GM20431 (cell line): Measurements from ENCODE around the gene PRKAR2B.

Source experiments
- in situ Hi-C: fragments of 300-500 bp; cut with MseI, MboI; formaldehyde crosslinking; loops from one replicate; pipeline ENCODE4 v1.15.0; 2020; ENCODE audit warnings: low sequenced_read_pairs; ENCODE audit not compliant: unreplicated experiment

PRKAR2B gene

GRCh38 chr7:107044347-107045194, at the start of gene PRKAR2B:
Gene PRKAR2B, plus strand, starts transcription at chr7:107044705. Its CDS starts 203 bp downstream, at chr7:107044908.
- in situ Hi-C loops: no loop called here

GRCh38 chr7:106994833-106995232, 49.7 kb upstream of the PRKAR2B start:
- in situ Hi-C loops: no loop called here

GRCh38 chr7:106997487-106998271, 46.8 kb upstream of the PRKAR2B start:
- in situ Hi-C loops: no loop called here

DNA sequence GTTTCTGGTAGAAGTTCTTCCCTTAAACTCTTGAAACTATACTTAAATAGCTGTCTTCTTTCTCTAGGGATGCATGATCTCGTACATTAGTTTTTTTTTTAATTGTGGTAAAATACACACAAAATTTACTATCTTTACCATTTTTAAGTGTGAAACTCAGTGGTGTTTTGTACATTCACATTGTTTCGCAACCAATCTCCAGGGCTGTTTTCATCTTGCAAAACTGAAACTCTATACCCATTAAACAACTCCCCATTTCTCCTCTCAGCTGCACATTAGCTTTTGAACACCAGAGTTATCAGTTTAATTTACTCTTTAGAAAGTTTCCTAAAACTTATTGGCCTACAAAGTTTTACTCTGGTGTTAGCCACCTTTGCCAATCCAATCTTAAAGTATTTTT, 45.5 kb upstream of the PRKAR2B start:
- in situ Hi-C loops: no loop called here

DNA sequence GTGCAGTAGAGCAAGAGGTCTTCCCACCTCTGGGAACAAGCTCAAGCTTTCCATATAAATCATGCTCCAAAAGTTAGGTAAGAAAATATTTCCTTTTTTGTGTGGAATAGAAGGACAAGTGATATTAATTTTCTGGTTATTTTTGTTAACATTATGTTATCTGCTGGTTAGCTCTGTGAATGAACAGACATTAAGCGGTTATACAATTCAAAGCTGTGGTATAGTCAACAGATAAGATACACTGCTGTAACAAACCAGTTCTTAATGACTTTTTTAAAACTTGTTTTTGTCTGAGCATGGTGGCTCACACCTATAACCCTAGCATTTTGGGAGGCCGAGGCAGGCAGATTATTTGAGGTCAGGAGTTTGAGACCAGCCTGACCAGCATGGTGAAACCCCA, 43.0 kb upstream of the PRKAR2B start:
- in situ Hi-C loops: no loop called here

- in situ Hi-C loops: no loop called here
Measured at GRCh38 chr7:107002126-107002525, 42.4 kb upstream of the PRKAR2B start.

DNA sequence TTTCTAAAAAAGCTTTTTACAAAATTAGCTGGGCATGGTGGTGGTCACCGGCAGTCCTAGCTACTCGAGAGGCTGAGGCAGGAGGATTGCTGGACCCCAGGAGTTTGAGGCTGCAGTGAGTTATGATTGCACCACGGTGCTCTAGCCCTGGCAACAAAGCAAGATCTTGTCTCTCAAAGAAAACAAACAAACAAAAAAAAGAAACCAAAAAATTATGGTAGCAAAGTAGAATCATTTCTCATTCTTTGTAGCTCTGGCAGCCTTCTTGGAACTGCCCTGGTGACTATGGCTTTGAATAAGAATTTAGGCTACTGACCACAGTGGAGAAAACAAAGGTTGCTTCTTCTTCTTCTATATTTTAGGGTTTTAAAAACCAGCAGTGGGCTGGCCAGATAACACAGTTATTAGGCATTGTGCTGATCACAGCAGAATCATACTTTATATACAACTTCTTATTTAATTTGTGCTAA, 41.9 kb upstream of the PRKAR2B start:
- in situ Hi-C loops: no loop called here

GRCh38 chr7:107007007-107007891, 37.3 kb upstream of the PRKAR2B start:
- in situ Hi-C loops: no loop called here

DNA sequence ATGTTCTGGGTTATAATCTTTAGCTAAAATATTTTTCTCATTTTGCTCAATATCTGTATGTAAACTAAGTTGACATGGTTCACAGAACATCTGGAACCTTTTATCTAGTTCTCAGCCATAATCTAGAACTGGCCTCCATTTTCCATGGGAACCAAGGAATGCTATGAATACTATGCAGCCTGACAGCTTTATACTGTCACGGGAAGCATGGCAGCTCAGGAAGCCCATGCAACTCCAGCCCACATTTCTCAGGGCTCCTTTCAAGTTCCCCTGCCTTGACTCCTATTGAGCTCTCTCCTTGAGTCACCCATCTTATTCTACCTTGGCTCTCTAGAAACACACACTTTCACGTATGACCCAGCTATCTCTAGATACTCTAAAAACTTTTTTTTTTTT, 36.6 kb upstream of the PRKAR2B start:
- in situ Hi-C loops: no loop called here

DNA sequence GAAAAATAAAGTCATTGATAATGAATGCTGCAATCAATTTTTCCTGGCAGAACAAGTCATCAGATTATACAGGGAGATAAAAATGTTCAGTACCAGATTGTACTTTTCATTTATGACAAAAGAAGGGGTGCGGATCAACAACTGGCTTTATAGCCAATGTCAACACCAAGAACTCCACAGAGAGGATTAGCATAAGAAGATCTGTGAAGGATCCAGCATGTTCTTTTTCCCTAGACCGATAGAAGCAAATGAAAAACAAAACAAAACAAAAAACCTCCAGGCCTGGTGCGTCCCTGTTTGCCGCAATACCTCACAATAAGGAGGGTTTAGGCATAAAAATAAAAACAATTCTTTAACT, 34.7 kb upstream of the PRKAR2B start:
- in situ Hi-C loops: no loop called here

DNA sequence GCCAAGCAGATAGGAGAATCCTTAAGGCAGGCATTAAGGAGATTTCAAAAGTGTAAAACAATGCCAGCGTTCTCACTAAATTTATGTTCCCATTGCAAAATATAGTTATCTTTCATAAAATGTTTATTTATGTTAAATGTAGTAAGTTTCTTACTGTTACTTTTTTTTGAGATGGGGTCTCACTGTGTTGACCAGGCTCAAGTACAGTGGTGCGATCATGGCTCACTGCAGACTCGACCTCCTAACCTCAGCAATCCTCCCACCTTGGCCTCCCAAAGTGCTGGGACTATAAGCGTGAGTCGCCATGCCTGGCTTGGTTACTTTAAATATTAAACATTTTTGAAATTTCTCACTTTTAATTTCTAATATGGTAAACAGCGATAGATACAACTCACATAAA, 31.8 kb upstream of the PRKAR2B start:
- in situ Hi-C loops: no loop called here

- in situ Hi-C loops: no loop called here
Measured at GRCh38 chr7:107014387-107015023, 30.0 kb upstream of the PRKAR2B start.

DNA sequence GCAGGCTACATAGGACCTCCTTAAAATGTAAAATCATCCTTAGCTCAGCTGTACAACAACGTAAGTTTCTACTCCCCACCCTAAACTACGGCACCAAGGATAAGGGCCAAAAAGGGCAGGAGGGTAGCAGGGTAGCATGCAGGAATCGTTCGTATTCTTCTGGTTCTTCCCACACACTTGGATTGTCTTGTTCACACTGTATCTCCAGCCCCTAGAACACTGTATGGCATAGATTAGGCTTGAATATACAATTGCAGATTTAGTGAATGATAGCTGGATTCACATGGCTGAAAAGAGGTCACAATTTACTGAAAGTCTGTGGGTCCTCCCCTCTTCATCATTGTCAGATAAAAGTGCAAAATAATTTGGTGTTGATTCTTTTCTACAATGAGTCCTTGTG, 28.2 kb upstream of the PRKAR2B start:
- in situ Hi-C loops: no loop called here

- in situ Hi-C loops: no loop called here
Measured at GRCh38 chr7:107017965-107018719, 26.4 kb upstream of the PRKAR2B start.

- in situ Hi-C loops: no loop called here
Measured at GRCh38 chr7:107020400-107020799, 24.1 kb upstream of the PRKAR2B start.

DNA sequence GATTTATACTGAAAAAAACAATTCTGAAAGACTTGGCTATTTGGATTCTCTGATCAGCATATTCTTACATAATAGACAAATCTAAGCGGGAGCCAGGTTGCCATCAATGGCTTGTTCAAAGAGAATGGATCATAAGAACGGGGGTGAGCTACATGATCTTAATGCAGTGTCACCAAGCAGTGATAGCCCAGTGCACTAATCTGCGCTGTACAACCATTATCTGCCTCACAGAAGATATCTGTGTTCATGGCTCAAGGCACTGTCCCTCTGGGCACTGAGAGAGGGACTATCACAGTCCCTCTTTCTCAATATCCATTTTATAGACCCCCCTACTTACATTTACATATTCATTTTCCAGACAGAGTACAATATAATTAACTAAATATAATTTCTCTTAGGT, 22.9 kb upstream of the PRKAR2B start:
- in situ Hi-C loops: no loop called here

- in situ Hi-C loops: no loop called here
Measured at GRCh38 chr7:107023522-107024151, 20.9 kb upstream of the PRKAR2B start.

DNA sequence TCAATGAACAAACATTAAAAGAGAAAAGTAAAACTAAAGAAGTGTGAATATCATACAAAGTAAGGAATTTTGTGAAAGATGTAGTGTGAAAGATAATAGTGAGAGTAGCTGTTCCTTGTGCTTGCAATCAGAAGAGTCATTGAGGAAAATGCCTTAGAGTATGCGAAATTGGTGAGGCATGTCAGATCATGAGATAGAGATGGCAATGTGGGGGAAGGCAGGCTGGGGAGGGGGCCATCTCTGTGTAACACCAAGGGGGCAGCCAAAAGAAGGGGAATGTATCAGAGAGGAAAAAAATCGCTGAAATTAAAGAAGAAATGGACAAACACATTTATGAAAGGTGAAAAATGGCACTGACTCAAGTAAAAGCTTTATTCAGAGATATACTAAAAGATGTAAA, 19.6 kb upstream of the PRKAR2B start:
- in situ Hi-C loops: no loop called here
